ENCODE measurements around the gene ANKRD63.

- TF ChIP-seq SMC3 (IDR thresholded peaks at IDR 0.05; ENCODE audit: borderline replicate concordance, low read length) (no peak), HDAC6 (IDR thresholded peaks at IDR 0.05; ENCODE audit: unreplicated experiment) (no peak), POLR2A (IDR thresholded peaks at IDR 0.05; ENCODE audit: low read depth, low read length) (no peak), EZH2 (IDR thresholded peaks at IDR 0.05; ENCODE audit: borderline replicate concordance, control insufficient read depth, low read depth, low read length) (no peak), BRCA1 (IDR thresholded peaks at IDR 0.05; ENCODE audit: low read depth, low read length) (no peak), BACH1 (IDR thresholded peaks at IDR 0.05; ENCODE audit: borderline replicate concordance) (no peak), CUX1 (IDR thresholded peaks at IDR 0.05; ENCODE audit: insufficient replicate concordance, low read depth, low read length) (no peak), TCF12 (IDR thresholded peaks at IDR 0.05; ENCODE audit: low read depth, low read length) (no peak), CTCF (IDR thresholded peaks at IDR 0.05 in 2 of 3, conservative IDR thresholded peaks at IDR 0.05 in 1 of 3; ENCODE audit: control insufficient read depth in 2 of 3, extremely low read depth in 1 of 3, insufficient read depth in 1 of 3, low read depth in 3 of 3, low read length in 3 of 3) (no peak), BHLHE40 (IDR thresholded peaks at IDR 0.05; ENCODE audit: borderline replicate concordance in 1 of 2, low read depth in 2 of 2, low read length in 1 of 2) (no peak), SIX5 (IDR thresholded peaks at IDR 0.05; ENCODE audit: low read depth, low read length, severe bottlenecking) (no peak)
Observed at GRCh38 chr15:40293006-40293405, 10.1 kb upstream of the ANKRD63 start.

Measured in GM12878 (cell line).